HG03103 (cell line): ENCODE data around the gene WFDC1.

Experiments used
- ATAC-seq: cut with Tn5 transposase; IDR thresholded peaks from one replicate; pipeline ENCODE4 v1.9.1; 2021; ENCODE audit warnings: low read depth; ENCODE audit not compliant: unreplicated experiment

WFDC1 gene

DNA sequence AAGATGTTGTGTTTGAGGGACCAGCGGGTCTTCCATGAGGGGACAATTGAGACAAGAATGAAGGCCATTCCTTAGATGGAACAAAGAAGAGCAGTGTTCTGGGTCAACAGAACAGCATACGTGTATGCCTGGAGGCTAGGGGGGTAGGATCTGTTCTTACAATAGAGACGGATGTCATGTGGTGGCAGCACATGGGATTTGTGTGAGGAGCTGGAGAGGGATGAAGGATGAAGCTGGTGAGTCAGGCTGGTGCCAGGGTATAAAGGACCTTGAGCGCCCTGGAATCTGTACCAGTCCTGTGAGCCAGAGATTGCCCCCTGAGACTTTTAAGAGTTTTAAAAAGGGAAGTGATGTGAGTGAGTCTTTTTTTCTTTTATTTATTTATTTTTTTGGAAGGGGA lies 22.8 kb upstream of the WFDC1 start:
- ATAC-seq, result no peak

DNA sequence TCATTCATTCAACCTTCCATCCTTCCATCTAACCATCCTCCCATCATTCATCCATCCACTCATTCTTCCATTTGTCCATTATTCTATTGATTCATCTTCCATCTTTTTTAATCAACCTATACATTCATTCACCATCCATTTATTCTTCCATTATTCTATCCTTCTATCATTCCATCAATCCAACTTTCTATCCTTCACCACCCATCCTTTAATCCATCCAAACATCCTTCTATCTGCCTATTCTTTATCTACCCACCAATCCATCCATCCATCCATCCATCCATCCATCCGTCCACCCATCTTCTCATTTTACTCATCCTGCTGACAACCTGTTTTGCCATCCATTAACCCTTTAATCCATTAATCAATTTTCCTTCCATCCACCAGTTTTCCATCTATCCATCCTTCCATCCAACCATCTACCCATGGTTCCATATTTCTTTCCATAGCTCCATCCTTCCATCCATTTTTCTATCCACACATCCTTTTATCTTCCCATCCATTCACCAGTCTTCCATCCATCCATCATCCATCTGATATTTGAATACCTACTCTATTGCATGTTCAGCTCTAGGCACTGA lies 21.8 kb upstream of the WFDC1 start:
- no peak for ATAC-seq

DNA sequence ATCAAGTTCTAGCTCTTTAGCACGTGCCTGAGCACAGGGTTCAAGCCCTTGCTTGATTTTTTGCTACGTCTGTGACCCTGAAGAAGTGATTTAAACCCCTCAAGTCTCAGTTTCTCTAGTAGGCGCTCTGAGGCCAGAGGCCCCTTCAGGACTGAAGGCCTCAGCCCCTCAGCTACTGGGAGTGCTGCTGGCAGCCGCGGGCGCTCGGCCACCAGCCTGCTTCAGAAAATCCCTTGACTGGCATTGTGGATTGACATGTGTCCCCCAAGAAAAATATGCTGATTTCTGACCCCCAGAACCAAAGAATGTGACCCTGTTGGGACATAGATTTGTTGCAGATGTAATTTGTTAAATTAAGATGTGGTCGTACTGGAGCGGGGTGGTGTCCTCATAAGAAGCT lies 20.2 kb upstream of the WFDC1 start:
- no peak for ATAC-seq

GRCh38 chr16:84275585-84276151 lies 19.0 kb upstream of the WFDC1 start:
- no peak for ATAC-seq

GRCh38 chr16:84277244-84277823 lies 17.3 kb upstream of the WFDC1 start:
- ATAC-seq, result no peak

GRCh38 chr16:84278333-84278732 lies 16.3 kb upstream of the WFDC1 start:
- no peak for ATAC-seq

GRCh38 chr16:84278968-84279367 lies 15.7 kb upstream of the WFDC1 start:
- no peak for ATAC-seq

GRCh38 chr16:84279881-84280280 lies 14.8 kb upstream of the WFDC1 start:
- ATAC-seq, result no peak

DNA sequence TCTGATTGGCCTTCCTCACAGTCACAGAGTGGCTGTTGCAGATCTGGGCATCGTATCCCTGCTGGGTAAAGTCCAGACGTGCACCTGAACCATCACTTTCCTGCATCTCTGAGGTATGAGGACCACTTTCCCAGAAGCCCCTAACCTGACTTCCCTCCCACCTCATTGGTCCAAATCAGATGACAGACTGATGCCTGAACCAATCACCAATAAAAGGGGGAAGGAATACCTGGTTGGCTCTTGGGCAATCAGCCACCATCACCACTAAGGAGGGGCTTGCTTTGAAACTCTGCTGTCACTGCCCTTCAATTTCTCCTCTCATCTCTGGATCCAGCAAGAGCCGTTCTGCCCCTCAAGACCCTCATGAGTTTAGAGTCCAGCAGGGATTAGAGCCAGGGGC lies 13.6 kb upstream of the WFDC1 start:
- ATAC-seq, result no peak

DNA sequence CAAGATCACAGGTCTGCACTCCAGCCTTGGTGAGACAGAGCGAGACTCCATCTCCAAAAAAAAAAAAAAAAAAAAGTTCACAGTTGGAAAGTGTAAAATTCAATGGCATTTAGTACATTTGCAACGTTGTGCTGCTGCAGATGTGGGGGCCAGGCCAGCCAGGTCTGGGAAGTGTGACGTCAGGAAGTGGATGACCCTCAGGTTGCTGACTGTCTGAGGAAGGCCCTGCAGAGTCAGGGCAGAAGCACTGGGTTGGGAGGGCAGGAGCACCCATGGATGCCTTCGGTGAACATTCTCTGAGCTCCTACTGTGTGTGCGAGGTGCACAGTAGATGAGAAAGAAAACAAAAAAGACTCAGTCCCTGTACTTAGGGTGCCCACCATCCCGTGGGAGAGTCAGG lies 12.1 kb upstream of the WFDC1 start:
- no peak for ATAC-seq

DNA sequence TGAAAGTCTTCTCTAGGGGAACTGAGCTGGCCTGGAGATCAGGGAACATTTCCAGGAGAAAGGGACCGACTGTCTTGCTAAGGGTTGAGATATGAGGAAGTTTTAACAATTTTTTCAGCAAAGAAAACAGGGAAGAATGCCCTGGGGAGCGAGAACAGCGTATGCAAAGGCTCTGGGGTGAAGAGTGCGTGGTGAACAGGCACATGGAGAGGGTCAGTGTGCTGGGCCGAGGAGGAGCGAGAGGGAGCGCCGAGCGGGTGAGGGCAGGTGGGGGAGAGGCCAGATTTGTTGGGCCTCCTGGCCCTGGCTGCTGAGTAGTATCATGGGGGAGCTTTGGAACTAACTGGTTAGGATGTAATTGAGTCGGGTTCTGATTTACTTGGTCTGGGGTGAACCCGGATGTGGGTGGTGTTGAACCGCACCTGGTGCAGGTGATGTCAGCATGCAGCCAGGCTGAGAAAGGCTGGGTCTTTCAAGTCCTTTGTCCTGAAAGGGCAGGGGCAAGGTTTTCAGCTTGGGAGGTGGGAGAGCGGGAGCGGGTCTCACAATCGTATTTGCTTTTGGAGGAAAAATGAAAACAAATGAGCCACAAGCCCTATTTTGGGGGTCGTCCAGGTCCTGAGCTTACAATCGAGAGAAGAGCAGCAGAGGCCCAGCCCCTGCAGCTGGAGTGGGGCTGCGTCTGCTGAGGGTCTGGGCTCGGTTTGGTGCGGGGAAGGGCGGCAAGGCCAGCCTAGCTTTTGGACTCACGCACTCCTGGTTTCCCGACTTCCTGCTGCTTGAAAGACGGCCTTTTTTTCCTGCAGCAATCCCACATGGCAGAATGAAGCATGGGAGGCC lies 11.1 kb upstream of the WFDC1 start:
- no peak for ATAC-seq

DNA sequence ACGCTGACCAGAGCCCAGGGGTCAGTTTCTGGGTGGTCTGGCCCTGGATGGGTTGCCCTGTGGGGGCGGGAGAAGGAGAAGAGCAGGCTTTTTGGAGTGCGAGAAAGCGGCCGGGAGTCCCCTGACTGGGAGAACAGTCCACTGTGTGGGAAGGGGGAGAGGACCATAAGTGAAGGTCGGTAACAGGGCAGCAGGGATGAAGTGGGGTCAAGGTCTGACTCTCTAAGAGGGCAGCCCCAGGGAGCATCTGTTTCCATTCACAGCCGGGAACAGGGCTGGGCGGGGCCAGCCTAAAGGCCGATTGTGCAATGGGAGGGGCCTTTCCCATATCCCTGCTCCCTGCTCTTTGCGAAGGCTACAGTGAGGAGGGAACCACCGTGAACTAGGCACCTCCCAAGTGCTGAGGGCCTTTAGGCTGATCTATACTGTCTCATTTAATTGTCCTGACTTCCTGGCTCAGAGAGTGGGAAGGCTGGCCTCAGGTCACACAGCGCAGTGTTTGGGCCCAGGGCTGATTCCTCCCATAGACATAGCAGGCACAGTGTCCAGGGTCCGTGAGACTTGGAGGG lies 10.4 kb upstream of the WFDC1 start:
- no peak for ATAC-seq

DNA sequence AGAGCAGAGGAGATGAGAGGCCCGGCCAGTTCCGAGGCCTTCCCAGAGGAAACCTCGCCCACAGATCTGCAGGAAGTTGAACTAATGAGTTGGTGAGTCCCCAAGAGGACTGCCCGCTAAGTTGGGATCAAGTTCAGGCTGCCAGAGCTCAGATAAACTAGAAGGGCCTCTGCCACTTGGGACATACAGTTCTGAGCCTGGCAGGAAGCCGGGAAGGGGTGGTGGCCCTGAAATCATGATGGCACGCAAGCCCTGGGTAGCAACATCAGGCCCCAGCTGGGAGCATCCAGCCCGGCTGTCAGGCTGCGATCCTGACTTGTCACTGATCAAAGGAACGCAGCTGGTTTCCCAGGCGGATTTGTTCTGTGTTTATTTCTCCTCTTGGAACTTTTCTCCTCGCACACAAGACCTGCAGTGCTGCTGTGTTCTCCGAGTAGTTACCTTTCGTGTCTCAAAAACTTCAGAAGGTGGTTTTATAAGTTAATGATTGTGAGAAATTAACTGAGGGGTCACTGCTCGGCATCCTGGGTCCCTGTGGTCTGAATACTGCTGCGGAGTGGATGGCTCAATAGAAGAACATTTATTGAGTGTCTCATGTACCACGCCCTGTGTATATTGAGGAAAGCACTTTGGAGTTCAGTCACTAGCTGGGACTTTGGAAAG lies 8.0 kb upstream of the WFDC1 start:
- no peak for ATAC-seq

- no peak for ATAC-seq
Observed at GRCh38 chr16:84288902-84289301, 5.8 kb upstream of the WFDC1 start.

GRCh38 chr16:84291226-84291625 lies 3.5 kb upstream of the WFDC1 start:
- no peak for ATAC-seq

- ATAC-seq, result no peak
Observed at GRCh38 chr16:84292011-84292410, 2.7 kb upstream of the WFDC1 start.

GRCh38 chr16:84293406-84293805 lies 1.3 kb upstream of the WFDC1 start:
- ATAC-seq, result no peak

GRCh38 chr16:84294117-84294516 lies 561 bp upstream of the WFDC1 start:
- no peak for ATAC-seq

DNA sequence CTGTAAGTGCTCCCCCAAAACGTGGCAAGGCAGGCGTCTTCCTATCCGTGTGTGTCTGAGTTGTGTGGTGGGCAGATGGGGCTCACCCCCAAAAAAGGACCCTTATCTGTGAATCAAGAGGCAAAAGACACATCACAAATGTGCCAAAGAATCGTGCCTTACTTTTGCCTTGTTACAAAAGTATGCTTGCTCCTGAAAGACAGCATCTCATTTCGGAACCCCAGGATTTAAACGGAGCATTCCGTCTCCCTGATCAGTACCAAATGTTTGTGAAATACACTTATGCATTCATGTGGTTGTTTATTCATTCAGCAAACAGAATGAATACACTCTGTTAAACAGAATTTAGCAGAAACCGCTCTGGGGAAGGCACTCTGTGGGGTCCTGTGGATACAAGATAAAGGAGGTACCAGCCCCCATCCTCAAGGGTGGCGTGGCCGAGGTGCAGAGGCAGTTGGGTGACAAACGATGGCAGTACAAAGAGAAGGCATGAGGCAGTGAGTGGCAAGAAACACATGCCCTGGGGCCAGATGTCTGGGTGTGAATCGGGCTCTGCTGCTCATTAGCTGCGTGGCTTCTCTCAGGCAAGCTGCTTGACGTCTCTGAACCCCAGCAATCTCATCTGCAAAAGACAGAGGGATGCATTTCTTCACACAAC lies 654 bp downstream of the WFDC1 start:
- ATAC-seq, result no peak

- no peak for ATAC-seq
Observed at GRCh38 chr16:84298376-84298899, 3.8 kb downstream of the WFDC1 start.
